COLO668 (cell line): ENCODE results near the gene ZNF160.
"Not testable (repeated sequence)": the region's sequence is repeated elsewhere in the genome, so short reads cannot be mapped to it uniquely, and the experiment has no call there.

ENCODE experiments used
- DNase-seq: peaks from one replicate; lab custom pipeline; 2025; ENCODE audit not compliant: unreplicated experiment; lab: John Stamatoyannopoulos, UW

ZNF160 gene

DNA sequence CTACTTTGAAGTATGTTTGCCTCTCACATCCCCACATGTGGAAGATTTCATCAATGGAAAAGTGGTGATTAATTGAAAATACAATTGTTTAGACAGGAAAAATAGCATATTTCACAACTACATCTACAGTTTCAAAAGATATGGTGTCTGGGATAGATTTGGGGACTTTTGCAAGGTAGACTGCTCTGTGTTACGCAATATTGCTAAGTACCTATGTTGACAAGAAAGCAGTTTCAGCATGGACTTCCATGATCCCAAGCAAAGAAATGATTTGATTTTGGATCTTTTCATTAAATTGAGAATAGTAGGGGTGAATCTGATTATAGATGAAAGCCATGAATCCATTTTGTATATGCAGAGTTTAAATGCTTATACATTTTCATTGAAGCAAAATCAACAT lies 10.5 kb downstream of the ZNF160 start:
- no peak for DNase-seq

DNA sequence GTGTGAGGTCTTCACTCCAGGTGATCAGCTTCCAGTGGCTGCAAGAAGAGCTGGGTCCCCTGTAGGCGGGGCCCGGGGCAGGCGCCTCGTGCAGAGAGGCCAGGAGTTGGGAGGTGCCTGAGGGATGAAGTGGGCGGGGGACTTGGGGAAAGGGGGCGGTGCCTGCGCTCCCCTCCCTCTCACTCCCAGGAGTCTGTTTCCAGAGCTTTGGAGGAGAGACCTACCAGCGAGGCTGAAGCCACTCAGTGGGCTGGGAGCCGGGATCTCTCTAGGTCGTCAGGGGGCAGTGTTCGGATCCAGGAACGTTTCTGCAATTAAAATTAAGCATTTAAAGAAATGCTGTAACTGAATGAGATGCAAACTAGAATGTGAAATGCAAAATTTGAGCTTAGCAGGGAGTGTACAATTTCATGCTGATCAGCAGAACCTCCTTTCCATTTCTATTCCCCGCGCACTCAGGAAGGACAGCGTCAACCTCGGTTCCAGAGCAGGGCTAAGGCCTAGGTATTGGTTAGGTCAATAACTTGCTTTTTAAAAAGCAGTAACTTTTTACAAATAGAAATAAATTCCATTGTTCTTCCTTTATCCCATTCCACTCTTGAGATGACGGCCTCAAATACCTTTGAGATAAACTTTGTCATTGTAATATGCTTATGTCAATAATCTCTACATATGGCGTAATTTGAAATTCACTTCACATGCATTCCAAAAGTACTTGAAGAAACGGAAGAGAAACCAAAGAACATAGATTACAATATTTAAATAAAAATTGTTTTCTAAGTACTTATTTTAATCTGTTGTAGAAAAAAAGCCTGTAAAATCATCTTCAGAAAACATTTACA lies 11.6 kb downstream of the ZNF160 start:
- DNase-seq = no peak

DNA sequence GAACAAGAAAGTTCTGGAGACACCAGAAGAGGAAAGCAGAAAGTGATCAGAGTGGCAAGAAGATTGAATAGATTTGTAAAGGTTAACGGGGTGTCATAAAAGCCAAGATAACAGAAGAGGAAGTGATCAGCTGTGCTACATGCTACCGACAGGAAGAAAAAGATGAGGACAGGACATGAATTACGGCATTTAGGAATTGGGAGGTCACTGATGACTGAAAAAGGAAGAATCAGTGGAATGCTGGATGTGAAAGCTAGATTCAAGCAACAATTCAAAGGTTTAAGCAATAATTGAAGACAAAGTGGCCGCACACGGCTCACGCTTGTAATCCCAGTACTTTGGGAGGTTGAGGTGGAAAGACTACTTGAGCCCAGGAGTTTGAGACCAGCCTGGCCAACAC lies 15.1 kb downstream of the ZNF160 start:
- DNase-seq = no peak

DNA sequence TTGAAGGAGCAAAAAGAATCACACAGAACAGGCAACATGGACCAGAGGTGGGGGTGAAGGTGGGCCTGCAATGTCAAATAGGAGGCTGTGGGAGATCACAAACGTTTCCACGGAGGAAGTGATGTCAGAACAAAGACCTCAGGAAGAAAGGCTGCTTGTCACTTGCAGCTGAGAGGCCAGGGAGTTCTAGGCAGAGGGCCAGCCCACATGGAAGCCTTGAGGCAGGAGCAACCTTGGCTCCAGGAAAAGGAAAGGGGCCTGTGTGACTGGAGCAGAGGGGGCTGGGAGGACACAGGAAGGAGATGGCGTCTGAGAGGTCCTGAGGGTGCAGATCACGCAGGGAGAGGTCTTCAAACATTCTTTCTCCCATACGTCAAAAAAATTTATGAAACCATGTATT lies 16.3 kb downstream of the ZNF160 start:
- no peak for DNase-seq

DNA sequence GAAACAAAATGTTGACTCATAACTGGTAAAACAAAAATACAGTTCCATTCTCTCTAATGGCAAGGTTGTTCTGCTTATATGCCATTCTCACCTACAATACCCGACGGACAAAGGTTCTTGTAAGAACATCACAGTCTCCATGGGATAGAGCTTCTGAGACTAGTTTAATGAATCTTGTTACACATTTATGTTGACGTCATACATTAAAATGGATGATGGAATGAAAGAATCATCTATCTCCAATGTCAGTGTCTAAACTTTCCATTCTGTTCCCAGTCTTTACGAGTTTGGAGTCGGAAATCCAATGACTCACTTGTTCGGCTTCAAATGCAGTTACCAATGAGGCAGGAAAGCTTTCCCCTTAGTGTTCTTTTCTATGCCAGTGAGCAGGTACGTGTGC lies 17.7 kb downstream of the ZNF160 start:
- no peak for DNase-seq

DNA sequence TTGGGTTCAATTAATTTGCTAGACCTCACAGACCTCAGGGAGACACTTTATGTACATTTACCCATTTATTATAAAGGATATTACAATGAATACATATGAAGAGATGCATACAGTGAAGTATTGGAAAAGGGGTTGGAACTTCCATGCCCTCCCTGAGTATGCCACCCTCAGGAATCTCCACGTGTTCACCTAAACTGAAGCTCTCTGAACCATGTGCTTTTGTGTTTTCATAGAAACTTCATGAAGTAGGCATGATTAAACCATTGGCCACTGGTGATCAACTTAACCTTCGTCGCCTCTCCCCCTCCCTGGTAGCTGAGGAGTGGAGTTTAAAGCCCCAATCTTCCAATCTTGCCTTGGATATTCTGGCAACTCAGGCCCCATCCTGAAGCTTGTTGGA lies 20.3 kb downstream of the ZNF160 start:
- DNase-seq = no peak

DNA sequence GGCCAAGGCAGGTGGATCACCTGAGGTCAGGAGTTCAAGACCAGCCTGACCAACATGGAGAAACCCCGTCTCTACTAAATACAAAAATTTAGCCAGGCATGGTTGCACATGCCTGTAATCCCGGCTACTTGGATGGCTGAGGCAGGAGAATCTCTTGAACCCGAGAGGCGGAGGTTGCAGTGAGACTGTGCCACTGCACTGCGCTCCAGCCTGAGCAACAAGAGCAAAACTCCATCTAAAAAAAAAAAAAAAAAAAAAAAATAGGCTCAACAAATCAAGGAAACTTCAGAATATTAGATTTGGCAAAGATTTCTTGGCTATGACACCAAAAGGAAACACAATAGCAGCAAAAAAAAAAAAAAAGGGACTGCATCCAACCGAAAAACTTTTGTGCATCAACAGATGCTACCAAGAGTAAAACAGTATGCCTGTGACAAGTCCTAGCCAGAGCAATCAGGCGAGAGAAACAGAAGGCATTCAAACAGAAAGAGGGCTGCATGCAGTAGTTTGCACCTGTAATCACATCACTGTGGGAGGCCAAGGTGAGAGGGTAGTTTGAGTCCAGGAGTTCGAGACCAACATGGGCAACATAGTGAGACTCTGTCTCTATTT lies 23.8 kb downstream of the ZNF160 start:
- DNase-seq = no peak

DNA sequence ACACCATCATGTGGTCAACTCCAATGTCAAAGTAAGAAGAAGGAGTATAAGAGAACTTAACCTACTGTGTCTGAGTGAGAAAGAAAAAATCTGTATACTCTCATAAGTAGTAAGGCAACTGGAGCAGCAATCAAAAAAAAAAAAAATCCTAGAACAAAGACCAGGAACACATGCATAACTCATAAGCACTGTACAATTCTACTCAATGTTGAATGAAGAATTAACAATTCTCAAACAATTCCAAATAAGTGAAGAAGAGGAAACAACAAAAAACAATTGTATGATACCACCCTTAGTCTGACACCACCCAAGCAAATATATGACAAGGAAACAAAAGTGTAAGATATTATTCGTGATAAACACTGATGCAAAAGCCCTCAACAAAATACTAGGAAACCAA lies 24.6 kb downstream of the ZNF160 start:
- no peak for DNase-seq

DNA sequence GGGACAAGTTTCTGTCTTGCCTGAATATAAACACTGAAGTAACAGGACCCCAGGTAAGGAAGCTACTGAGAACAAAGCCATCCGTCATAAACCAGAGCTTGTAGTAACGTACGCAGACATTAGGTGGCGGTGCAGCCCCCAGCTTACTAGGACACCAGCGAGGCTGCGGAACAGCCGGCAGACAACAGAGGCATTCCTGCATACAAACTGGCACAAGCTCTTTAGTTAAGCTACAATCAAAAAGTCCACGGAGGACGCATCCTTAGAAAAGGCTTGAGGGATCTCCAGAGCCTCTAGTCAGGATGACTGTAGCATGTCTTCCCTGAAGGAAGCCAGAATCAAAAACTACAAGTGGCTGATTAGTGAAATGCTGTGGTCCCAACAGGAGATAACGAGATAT lies 26.2 kb downstream of the ZNF160 start:
- peak; percentile 25 for DNase-seq

DNA sequence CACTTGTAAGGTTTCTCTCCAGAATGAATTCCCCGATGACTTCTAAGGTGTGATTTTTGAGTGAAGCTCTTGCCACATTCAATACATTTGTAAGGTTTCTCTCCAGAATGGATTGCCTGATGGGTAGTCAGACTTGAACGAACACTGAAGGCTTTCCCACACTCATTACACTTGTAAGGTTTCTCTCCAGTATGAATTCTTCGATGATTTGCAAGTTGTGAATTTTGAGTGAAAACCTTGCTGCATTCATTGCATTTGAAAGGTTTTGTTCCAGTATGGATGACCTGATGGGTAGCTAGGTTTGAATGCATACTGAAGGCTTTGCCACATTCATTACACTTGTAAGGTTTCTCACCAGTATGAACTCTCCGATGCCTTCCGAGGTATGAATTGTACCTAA lies 34.4 kb downstream of the ZNF160 start:
- DNase-seq = no peak

DNA sequence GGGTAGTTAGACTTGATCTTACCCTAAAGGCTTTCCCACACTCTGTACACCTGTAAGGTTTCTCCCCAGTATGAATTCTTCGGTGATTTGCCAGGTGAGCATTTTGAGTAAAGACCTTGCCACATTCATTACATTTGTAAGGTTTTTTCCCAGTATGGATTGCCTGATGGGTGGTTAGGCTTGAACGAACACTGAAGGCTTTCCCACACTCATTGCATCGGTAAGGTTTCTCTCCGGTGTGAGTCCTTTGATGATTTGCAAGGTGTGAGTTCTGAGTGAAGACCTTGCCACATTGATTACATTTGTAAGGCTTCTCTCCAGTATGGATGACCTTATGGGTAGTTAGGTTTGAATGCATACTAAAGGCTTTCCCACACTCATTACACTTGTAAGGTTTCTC lies 35.0 kb downstream of the ZNF160 start:
- no peak for DNase-seq

DNA sequence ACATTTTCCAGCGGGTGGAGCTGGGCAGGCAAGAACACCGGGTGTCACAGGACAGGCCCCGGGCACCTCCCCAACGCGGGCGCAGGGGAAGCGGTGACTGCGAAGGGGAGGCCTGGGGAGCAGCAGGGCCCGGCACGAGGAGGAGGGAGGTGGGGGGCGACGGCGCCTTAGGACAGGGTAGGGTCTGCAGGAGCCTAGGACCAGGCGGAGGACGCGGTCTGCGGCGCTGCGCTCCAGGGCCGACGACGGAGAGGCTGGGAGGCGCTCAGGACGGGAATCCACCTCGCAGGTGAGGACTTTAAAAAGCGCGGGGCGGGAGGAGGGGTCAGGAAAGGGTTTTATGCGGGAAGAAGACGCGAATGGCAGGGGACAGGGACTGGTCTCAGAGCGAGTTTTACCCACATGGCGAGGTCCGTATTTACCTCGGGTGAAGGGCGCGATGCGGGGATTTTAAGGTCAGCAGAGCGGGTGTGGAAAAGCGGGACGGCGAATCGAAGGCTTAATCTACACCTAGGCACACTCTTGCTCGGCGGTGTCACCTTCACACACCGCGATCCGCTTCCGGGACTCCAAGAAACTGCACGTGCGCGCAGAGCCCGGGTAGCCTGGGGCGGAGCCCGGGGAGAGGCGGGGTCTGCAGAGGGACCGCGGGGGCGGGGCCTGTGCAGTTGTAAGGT lies 45.2 kb downstream of the ZNF160 start:
- peak; percentile 92 for DNase-seq

DNA sequence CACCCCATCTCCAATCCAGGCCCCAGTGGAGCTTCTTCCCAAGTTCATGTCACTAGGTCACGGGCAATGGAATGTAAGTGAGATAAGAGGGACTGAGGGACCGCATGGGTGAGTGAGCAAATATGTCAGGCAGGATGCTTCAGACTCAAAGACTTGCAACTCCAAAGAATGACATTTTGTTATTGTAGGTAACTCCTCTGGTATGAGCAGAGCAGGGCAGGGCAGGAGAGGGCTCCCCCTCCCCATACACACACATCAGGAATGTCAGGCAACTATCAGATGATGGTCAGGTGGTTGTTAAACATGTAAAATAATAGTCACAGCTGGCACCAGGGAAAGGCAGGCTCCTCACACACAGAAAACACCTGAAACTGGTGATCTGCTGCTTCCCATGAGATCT lies 48.1 kb downstream of the ZNF160 start:
- no peak for DNase-seq

DNA sequence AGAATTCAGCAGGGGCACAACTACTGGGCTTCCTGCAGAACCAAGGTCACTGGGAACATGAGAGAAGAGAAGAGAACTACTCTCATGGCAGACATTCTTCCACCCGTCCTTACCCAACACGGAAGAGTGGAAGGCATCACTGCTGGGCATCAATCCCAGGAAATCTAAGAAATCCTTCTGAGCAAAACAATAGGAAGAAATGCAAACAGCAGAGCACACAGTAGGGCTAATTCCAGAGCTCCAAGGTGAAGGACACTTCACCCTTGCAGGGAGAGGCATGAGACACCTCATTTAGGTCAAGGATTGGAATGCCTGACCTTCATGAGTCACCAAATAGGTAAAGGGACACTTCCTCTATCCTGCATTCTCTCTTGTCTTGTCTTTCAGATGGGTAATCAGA lies 55.8 kb downstream of the ZNF160 start:
- DNase-seq = no peak

DNA sequence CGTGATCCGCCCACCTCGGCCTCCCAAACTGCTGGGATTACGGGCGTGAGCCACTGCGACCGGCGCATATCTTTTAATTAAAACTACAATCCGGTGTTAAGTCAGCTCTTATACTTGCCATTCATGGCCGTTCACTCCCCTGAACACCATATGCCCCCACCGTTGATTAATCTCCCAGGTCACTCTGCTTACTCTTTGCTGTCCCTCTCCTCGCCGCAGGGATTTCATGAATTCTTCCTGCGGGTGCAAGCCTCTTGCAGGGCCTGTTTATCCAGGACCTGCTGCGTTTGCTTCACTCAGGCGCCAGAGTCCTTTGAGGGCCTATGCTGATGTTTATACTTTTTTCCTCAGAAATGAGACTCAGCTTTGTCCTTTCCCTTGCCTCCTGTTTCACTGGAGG lies 57.7 kb downstream of the ZNF160 start:
- no peak for DNase-seq

DNA sequence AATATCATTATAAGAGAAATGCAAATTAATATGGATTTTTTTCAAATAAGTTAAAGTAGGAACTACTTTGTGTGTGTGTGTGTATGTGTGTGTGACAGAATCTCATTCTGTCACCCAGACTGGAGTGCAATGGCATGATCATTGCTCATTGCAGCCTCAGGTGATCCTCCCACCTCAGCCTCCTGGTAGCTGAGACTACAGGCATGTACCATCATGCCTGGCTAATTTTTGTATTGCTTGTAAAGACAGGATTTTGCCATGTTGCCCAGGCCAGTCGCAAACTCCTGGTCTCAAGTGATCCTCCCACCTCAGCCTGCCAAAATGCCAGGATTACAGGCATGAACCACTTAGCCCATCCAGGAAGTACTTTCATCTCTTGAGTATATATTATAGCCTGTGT lies 61.9 kb downstream of the ZNF160 start:
- no peak for DNase-seq

DNA sequence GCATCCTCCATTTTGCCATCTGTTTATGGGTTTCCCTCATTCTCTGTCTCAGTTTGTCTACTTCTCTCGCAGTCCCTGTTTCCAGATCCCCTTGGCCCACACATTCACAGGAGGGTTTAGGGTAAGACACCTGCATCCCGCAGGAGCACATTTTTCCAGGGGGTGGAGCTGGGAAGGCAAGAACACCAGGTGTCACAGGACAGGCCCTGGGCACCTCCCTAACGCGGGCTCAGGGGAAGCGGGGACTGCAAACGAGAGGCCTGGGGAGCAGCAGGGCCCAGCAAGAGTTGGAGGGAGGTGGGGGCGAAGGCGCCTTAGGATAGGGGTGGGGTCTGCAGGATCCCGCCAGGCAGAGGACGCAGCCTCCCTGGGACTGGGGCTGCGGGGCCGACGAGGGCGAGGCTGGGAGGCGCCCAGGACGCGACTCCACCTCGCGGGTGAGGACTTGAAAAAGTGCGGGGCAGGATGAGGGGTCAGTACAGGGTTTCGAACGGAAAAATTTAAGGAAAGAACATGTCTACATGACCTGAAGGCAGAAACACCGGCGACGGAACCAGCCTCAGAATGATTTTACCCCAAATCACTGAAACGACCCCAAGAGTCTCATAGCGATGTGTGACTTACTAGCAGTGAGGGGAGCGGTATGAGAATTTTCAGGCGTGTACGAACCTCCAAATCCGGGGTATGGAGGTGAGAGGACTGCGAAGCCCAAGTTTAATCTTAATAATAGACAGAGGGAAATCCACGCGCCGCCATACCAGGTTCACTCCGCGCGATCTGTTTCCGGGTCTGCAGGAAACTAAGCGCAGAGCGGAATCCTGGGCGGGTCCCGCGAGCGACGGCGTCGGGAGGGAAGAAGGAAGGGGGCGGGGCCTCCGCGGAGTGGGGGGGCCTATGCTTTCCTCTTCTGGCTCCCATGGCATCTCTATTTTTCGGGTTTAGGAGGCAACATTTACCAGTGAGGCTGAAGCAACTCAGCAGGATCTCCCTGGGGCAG lies 65.8 kb downstream of the ZNF160 start:
- DNase-seq = peak; percentile 82

DNA sequence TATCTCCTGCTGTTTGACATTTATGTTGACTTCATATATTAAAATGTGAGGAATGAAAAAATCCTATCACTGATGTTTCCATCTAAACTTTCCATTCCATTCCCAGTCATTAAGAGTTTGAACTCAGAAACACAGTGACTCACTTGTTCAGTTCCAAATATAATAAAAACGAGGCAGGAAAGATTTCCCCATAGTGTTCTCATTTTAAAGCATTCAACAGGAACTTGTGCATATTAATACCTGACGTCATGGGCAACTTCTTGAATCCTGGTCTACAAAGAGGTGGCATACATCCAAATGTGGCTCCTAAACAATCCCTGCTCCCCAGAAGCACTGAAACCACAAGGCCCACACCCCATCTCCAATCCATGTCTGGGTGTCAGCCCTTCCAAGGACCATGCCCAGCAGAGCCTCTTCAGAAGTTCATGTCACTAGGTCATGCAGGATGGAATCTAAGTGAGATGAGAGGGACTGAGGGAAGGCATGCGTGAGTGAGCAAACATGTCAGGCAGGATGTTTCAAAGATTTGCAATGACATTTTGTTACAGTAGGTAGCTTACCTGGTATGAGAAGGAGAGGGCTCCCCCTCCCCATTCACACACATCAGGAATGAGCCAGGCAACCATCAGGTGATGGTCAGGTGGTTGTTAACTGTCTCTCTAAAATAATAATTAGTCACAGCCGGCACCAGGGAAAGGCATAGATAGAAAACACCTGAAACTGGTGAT lies 68.1 kb downstream of the ZNF160 start:
- no peak for DNase-seq

DNA sequence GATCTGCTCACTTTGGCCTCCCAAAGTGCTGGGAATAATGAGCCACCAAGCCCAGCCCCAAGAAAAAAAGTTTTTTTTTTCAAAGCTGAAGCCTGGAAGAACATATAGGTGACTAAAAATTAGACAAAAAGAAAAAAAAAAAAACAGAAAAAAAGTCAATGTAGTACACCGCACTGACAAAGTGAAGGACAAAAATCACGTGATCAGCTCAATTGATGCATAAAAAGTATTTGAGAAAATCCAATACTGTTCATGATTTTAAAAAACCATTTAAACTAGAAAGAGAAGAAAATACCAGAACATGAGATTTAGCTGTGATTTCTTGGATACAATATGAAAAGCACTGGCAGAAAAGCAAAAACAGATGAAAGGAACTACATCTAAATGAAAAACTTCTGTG lies 69.2 kb downstream of the ZNF160 start:
- no peak for DNase-seq

DNA sequence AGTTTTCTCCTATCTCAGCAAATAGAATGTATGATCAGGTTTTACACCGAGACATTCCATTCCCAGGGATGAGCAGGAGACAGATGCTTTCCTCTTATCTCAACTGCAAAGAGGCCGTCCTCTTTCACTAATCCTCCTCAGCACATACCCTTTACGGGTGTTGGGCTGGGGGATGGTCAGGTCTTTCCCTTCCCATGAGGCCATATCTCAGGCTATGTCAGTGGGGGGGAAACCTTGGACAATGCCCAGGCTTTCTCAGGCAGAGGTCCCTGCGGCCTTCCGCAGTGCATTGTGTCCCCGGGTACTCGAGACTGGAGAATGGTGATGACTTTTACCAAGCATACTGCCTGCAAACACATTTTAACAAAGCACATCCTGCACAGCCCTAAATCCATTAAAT lies 74.9 kb downstream of the ZNF160 start:
- not testable (repeated sequence) for DNase-seq
